Stomach smooth muscle (tissue), 2 donors: ENCODE results near the gene SFXN1.
"Not testable (repeated sequence)": the region's sequence is repeated elsewhere in the genome, so short reads cannot be mapped to it uniquely, and the experiment has no call there.

Experiments
- H3K27ac ChIP-seq: one replicate; pipeline ENCODE4 v1.7.0; 2013; ENCODE audit warnings: mild to moderate bottlenecking, low read length, inconsistent platforms
- H3K27me3 ChIP-seq, 2 donors: one replicate each; pipeline ENCODE4 v1.7.0; 2013; ENCODE audit warnings: low read length in 2 of 2; ENCODE audit not compliant: insufficient read depth in 2 of 2, control insufficient read depth in 1 of 2
- H3K36me3 ChIP-seq, 2 donors: one replicate each; pipeline ENCODE4 v1.7.0; 2013; ENCODE audit warnings: low read length in 2 of 2; ENCODE audit not compliant: control insufficient read depth in 2 of 2, insufficient read depth in 2 of 2
- H3K4me1 ChIP-seq: one replicate; pipeline ENCODE4 v1.7.0; 2013; ENCODE audit warnings: low read length; ENCODE audit not compliant: control insufficient read depth, insufficient read depth
- H3K4me3 ChIP-seq, 2 donors: one replicate each; pipeline ENCODE4 v1.7.0; 2013; ENCODE audit warnings: low read length in 2 of 2
- H3K9ac ChIP-seq, 2 donors: one replicate each; pipeline ENCODE4 v1.7.0; 2013; ENCODE audit warnings: low read length in 2 of 2, mild to moderate bottlenecking in 1 of 2
- H3K9me3 ChIP-seq, 2 donors: one replicate each; pipeline ENCODE4 v1.7.0; 2013; ENCODE audit warnings: low read length in 2 of 2; ENCODE audit not compliant: control insufficient read depth in 2 of 2
- donor health status: healthy.
- donor health status: Pancreatic carcinoma.

SFXN1 gene

GRCh38 chr5:175493726-175494125 lies 15.4 kb downstream of the SFXN1 start:
- no peak overlapping the region for H3K27ac ChIP-seq

GRCh38 chr5:175494264-175495183 lies 16.2 kb downstream of the SFXN1 start:
- H3K9ac ChIP-seq: no peak overlapping the region
- peaks cover 21 to 32% of the 10 kb centered on the region in 2 donors for H3K36me3 ChIP-seq
- H3K9me3 ChIP-seq: no peaks in the 10 kb centered on the region
- H3K4me1 ChIP-seq: no peaks in the 10 kb centered on the region
- no peak overlapping the region for H3K4me3 ChIP-seq
- no peak overlapping the region for H3K27ac ChIP-seq
- H3K27me3 ChIP-seq: no peaks in the 10 kb centered on the region

More at GRCh38 chr5:175493726-175494125, 15.4 kb downstream of the SFXN1 start:
- Histone ChIP-seq H3K27me3 (no peaks in the 10 kb centered on the region), H3K9me3 (no peaks in the 10 kb centered on the region), H3K9ac (no peak overlapping the region), H3K36me3 (peaks cover 21 to 28% of the 10 kb centered on the region in 2 donors), H3K4me3 (no peak overlapping the region), H3K4me1 (no peaks in the 10 kb centered on the region)

DNA sequence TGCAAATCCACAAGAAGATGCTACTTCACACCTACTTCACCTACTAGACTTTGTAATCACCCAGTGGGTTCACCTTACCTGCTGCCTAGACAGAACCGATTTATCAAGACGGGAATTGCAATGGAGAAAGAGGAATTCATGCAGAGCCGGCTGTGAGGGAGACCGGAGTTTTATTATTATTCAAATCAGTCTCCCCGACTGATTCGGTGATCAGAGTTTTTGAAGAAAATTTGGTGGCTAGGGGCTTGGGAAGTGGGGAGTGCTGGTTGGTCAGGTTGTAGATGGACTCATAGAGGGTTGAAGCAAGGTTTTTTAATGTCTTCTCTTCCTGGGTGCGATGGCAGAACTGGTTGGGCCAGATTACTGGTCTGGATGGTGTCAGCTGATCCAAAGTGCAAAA lies 23.4 kb downstream of the SFXN1 start:
- Histone ChIP-seq H3K4me3 (no peak overlapping the region), H3K4me1 (no peaks in the 10 kb centered on the region), H3K36me3 (peaks cover 0 to 11% of the 10 kb centered on the region in 2 donors)

DNA sequence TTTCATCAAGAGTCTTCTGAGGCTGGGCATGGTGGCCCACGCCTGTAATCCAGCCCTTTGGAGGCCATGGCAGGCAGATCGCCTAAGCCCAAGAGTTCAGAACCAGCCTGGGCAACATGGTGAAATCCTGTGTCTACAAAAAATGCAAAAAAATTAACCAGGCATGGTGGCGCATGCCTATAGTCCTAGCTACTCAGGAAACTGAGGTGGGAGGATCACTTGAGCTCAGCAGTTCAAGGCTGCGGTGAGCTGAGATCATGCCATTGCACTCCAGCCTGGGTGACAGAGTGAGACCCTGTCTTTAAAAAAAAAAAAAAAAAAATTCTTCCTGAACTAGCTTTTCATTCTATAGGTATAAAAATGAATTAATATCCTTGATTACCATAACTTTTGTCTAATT lies 29.3 kb downstream of the SFXN1 start:
- H3K4me1 ChIP-seq, H3K27ac ChIP-seq, H3K27me3 ChIP-seq, H3K9me3 ChIP-seq, H3K9ac ChIP-seq, H3K4me3 ChIP-seq: not testable (repeated sequence)
- peaks cover 23 to 24% of the 10 kb centered on the region in 2 donors for H3K36me3 ChIP-seq

More for the DNA sequence above, 23.4 kb downstream of the SFXN1 start:
- no peaks in the 10 kb centered on the region for H3K27me3 ChIP-seq
- no peak overlapping the region for H3K9ac ChIP-seq
- H3K9me3 ChIP-seq: no peaks in the 10 kb centered on the region
- no peak overlapping the region for H3K27ac ChIP-seq

DNA sequence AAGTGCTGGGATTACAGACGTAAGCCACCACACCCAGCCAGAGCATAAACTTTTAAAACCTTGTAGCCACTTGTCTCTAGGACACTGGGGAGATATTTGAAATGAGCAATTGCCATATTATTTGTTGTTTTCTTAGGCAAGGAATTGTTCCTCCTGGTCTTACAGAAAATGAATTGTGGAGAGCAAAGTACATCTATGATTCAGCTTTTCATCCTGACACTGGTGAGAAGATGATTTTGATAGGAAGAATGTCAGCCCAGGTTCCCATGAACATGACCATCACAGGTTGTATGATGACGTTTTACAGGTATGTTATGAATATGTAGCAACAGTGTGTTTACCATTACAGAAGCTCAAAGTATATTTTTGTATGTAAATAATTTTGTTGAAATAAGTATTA lies 30.5 kb downstream of the SFXN1 start:
- Histone ChIP-seq H3K4me3 (no peak overlapping the region), H3K9me3 (no peaks in the 10 kb centered on the region), H3K27ac (no peak overlapping the region), H3K27me3 (no peaks in the 10 kb centered on the region), H3K36me3 (peaks cover 30 to 33% of the 10 kb centered on the region in 2 donors), H3K4me1 (no peaks in the 10 kb centered on the region), H3K9ac (no peak overlapping the region)

DNA sequence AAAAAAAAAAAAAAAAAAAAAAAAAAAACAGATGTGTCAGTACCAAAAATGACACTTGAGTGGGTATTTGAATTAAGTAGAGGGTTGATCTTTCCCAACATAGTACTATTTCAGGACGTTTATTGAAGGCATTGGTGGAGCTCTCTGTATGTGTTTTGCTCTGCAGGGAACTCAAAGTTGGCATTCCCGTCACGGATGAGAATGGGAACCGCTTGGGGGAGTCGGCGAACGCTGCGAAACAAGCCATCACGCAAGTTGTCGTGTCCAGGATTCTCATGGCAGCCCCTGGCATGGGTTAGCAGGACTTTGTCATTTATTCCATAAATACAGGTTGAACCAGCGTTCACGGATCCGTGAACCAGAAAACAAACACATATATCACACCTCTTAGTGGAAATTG lies 34.9 kb downstream of the SFXN1 start:
- no peaks in the 10 kb centered on the region for H3K27me3 ChIP-seq

DNA sequence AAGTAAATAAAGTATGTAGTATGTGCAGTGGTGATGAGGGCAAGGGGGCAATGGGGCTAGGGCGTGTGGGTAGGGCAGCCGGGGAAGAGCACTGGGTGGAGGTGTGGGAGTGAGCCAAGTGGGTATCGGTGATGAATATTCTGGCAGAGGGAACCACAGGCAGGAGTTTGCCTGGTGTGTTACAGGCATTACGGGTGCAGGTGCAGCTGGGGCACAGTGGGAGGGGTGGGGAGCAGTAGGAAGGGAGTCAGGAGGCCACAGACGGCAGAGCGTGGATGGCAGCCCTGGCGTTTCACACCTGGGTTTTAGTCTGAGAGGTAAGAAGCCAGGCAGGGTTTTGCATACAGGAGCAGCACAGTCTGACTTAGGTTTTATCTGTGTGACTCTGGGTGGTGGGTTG lies 35.4 kb downstream of the SFXN1 start:
- H3K4me1 ChIP-seq: no peaks in the 10 kb centered on the region
- no peak overlapping the region for H3K4me3 ChIP-seq
- H3K36me3 ChIP-seq: peaks cover 60 to 62% of the 10 kb centered on the region in 2 donors
- H3K27ac ChIP-seq: no peak overlapping the region
- H3K27me3 ChIP-seq: no peaks in the 10 kb centered on the region
- H3K9ac ChIP-seq: no peak overlapping the region
- H3K9me3 ChIP-seq: no peaks in the 10 kb centered on the region

More for the DNA sequence above, 34.9 kb downstream of the SFXN1 start:
- Histone ChIP-seq H3K9me3 (no peaks in the 10 kb centered on the region), H3K27ac (no peak overlapping the region), H3K4me3 (no peak overlapping the region), H3K9ac (no peak overlapping the region), H3K36me3 (peaks cover 57 to 61% of the 10 kb centered on the region in 2 donors), H3K4me1 (no peaks in the 10 kb centered on the region)

DNA sequence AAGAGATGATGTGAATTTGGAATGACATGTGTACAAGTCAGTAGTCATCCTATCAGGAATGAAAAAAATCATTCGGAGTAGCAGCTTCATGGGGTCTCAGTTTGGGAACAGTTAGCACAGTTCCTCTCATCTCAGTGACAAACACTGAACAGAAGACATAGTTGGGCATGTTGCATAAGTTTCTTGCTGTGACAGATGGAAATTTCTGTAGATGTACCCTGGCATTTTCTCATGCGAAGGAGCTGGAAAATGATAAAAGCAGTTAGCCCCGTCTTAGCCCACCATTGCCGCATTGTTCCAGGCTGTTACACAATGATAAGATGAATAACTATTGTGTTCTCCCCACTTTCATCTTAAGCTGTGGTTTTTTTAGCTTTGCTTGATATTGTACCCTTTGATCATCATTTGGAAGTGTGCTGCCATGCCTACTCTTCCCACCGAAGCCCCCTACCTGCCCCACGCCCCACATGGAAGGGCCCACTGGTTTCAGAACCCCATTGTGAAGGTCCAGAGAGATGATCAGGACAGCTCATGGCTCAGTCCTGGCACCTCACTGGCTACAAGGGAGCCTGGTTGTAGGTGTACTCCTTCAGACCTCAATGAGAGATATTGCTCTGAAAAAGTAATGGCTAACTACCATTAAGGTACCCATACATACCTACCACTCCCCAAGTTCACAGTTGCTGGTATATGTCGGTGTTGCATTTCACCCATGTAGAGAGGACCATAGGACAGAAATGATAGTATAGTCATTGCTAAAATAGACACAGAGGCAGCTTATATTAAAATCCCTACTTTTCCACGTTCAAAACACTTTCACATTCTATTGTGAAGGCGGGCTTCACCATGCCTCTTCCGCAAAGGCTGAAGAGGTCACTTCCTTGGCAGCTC lies 38.8 kb downstream of the SFXN1 start:
- no peaks in the 10 kb centered on the region for H3K4me1 ChIP-seq
- H3K27ac ChIP-seq: no peak overlapping the region
- H3K27me3 ChIP-seq: no peaks in the 10 kb centered on the region
- H3K4me3 ChIP-seq: no peak overlapping the region
- peaks cover 51 to 52% of the 10 kb centered on the region in 2 donors for H3K36me3 ChIP-seq
- no peak overlapping the region for H3K9ac ChIP-seq
- no peaks in the 10 kb centered on the region for H3K9me3 ChIP-seq

DNA sequence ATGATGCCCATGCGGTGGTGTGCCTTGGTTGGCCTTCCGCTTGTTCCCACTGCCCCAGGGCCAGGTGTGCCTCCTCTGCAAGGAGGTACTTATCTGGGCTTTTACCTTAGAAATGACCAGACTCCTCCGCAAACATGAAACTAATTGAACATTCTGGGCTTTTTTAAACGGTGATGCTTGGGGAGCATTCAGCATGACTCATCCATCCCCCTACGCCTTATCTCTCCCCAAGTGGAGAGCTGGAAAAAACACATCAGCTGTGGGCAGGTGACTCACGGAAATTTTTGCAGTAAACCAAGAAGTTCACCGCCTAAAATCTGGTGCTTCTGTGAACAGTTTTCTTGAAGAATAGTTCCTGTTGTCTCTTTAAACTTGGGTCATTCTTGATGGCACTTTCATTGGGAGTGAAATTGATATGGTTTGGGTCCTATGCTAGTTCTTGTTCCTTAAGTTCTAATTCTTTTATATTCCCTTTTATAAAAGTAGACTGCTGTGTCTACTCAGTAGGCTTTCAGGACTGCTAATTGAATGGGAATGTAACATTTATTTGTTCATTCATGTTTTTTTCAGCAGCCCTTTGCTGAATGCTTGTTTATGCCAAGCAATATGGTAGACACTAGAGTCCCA lies 39.6 kb downstream of the SFXN1 start:
- Histone ChIP-seq H3K4me1 (no peaks in the 10 kb centered on the region), H3K27ac (no peak overlapping the region), H3K27me3 (no peaks in the 10 kb centered on the region), H3K36me3 (peaks cover 50% of the 10 kb centered on the region in 2 donors), H3K4me3 (no peak overlapping the region), H3K9ac (no peak overlapping the region), H3K9me3 (no peaks in the 10 kb centered on the region)

- Histone ChIP-seq H3K27ac (no peak overlapping the region), H3K4me1 (no peaks in the 10 kb centered on the region), H3K36me3 (peaks cover 42 to 43% of the 10 kb centered on the region in 2 donors), H3K9ac (no peak overlapping the region), H3K27me3 (no peaks in the 10 kb centered on the region), H3K4me3 (no peak overlapping the region), H3K9me3 (no peaks in the 10 kb centered on the region)
Observed at GRCh38 chr5:175519006-175519405, 40.6 kb downstream of the SFXN1 start.
